Gastroesophageal sphincter (tissue), 4 donors: Measurements from ENCODE around the gene SLC66A2. TPM values are rescaled to one million over a fixed set of nuclear protein-coding genes. Genes with fewer than 3 reads are reported as not detected.

ENCODE experiments used
- ATAC-seq: fragments of 150-250 bp; one replicate; pipeline ENCODE4 v1.9.1; 2016; ENCODE audit warnings: mild to moderate bottlenecking, moderate library complexity
- H3K27ac ChIP-seq, 4 donors: fragments of 200-600 bp; sonication (generic) in 3 of 4; 1 replicate in 3 of 4; 2 replicates in 1 of 4; pipeline ENCODE4 v1.5.1; 2016 to 2019
- H3K27me3 ChIP-seq: fragments of 200-600 bp; sonication (generic); one replicate; pipeline ENCODE4 v1.5.1; 2019
- H3K36me3 ChIP-seq, 2 donors: fragments of 200-600 bp; sonication (generic); one replicate each; pipeline ENCODE4 v1.5.1; 2019; ENCODE audit warnings: control low read depth in 1 of 2
- H3K4me1 ChIP-seq, 3 donors: fragments of 200-600 bp; sonication (generic); 1 replicate in 2 of 3; 2 replicates in 1 of 3; pipeline ENCODE4 v1.5.1; 2016 to 2019; ENCODE audit warnings: control low read depth in 2 of 3
- H3K4me3 ChIP-seq, 2 donors: fragments of 200-600 bp; sonication (generic); one replicate each; pipeline ENCODE4 v1.5.1; 2019; ENCODE audit warnings: mild to moderate bottlenecking in 1 of 2, moderate library complexity in 1 of 2
- H3K9me3 ChIP-seq, 3 donors: fragments of 200-600 bp; sonication (generic); one replicate each; pipeline ENCODE4 v1.5.1; 2017 to 2019; ENCODE audit warnings: control low read depth in 2 of 3
- CTCF ChIP-seq, 4 experiments: fragments of 200-600 bp in 2 of 4; fragments of 450-650 bp in 2 of 4; sonication (generic) in 1 of 4; IDR thresholded peaks; one replicate each; pipeline ENCODE4 v1.5.1; 2017 to 2019; ENCODE audit warnings: antibody characterized with exemption in 4 of 4, mild to moderate bottlenecking in 2 of 4, moderate library complexity in 2 of 4
- EP300 ChIP-seq: sonication (generic); formaldehyde crosslinking; IDR thresholded peaks from one replicate; pipeline ENCODE4 v1.6.1; 2017; ENCODE audit warnings: antibody characterized with exemption, mild to moderate bottlenecking
- POLR2A ChIP-seq, 2 donors: fragments of 450-650 bp; IDR thresholded peaks; one replicate each; pipeline ENCODE4 v1.6.1; 2017; ENCODE audit warnings: antibody characterized with exemption in 2 of 2, mild to moderate bottlenecking in 2 of 2, moderate library complexity in 1 of 2
- POLR2AphosphoS5 ChIP-seq: sonication (generic); formaldehyde crosslinking; IDR thresholded peaks from one replicate; pipeline ENCODE4 v1.6.1; 2017; ENCODE audit warnings: antibody characterized with exemption
- WGBS, 2 donors: methylation state at CpG; one replicate each; pipeline ENCODE4 v1.1.5; 2018; ENCODE audit warnings: low coverage in 1 of 2; 5-methylcytosine and 5-hydroxymethylcytosine counted together
- total RNA-seq, 4 donors: library from RNA; depleted of rRNA; stranded (reverse); fragments of >200 nt; gene quantifications; one replicate each; pipeline ENCODE4 v1.1.0, GENCODE V29; 2016

The SLC66A2 gene
- total RNA-seq, 4 donors from 2014 or later, result 32.2 to 42.6 (median 35.6) TPM

GRCh38 chr18:79888016-79888415, 63.4 kb downstream of the SLC66A2 start:
- peaks cover 0 to 53% (median 3%) of the 10 kb centered on the region in 3 donors for H3K9me3 ChIP-seq
- no peak for ATAC-seq
- no peaks in the 10 kb centered on the region for H3K4me1 ChIP-seq
- H3K27ac ChIP-seq, result no peak overlapping the region
- TF ChIP-seq POLR2AphosphoS5 (no peak), POLR2A (IDR thresholded peaks at IDR 0.05) (no peak)
- H3K4me3 ChIP-seq, result no peak overlapping the region
- peaks cover 13% of the 10 kb centered on the region for H3K27me3 ChIP-seq
- 88 to 100% methylated on average over 1 to 9 of the region's 16 CpGs for whole genome bisulfite sequencing, 2 donors
- H3K36me3 ChIP-seq, result no peaks in the 10 kb centered on the region

GRCh38 chr18:79887181-79888000, 64.1 kb downstream of the SLC66A2 start:
- Histone ChIP-seq H3K4me1 (no peaks in the 10 kb centered on the region), H3K27me3 (peaks cover 13% of the 10 kb centered on the region), H3K9me3 (peaks cover 0 to 50% (median 3%) of the 10 kb centered on the region in 3 donors), H3K4me3 (no peak overlapping the region), H3K36me3 (no peaks in the 10 kb centered on the region), H3K27ac (no peak overlapping the region)
- ATAC-seq, result no peak
- WGBS, 2 donors, result 90 to 91% methylated on average over 5 to 13 of the region's 30 CpGs
- TF ChIP-seq POLR2A (IDR thresholded peaks at IDR 0.05) (no peak), EP300 (no peak), CTCF (IDR thresholded peaks at IDR 0.05) (no peak), POLR2AphosphoS5 (no peak)

GRCh38 chr18:79884963-79885728, 66.3 kb downstream of the SLC66A2 start:
- Histone ChIP-seq H3K4me1 (no peaks in the 10 kb centered on the region), H3K4me3 (no peak overlapping the region), H3K9me3 (peaks cover 0 to 27% (median 0%) of the 10 kb centered on the region in 3 donors), H3K27me3 (peaks cover 13% of the 10 kb centered on the region), H3K36me3 (no peaks in the 10 kb centered on the region), H3K27ac (no peak overlapping the region)
- no peak for TF ChIP-seq POLR2AphosphoS5
- ATAC-seq, result no peak
- WGBS, 2 donors, result 81 to 91% methylated on average over 3 to 4 of the region's 25 CpGs

GRCh38 chr18:79884294-79884962, 67.0 kb downstream of the SLC66A2 start:
- no peak overlapping the region for H3K27ac ChIP-seq
- H3K4me3 ChIP-seq, result no peak overlapping the region

More at GRCh38 chr18:79884294-79884962, 67.0 kb downstream of the SLC66A2 start:
- peaks cover 13% of the 10 kb centered on the region for H3K27me3 ChIP-seq
- no peaks in the 10 kb centered on the region for H3K36me3 ChIP-seq
- TF ChIP-seq POLR2A (IDR thresholded peaks at IDR 0.05), result no peak
- TF ChIP-seq CTCF (IDR thresholded peaks at IDR 0.05), result no peak
- TF ChIP-seq EP300, result no peak
- TF ChIP-seq POLR2AphosphoS5, result no peak
- peaks cover 0 to 20% (median 0%) of the 10 kb centered on the region in 3 donors for H3K9me3 ChIP-seq
- no peaks in the 10 kb centered on the region for H3K4me1 ChIP-seq
- no CpG with 5 or more reads among the region's 29 CpGs for WGBS, 2 donors
- ATAC-seq, result no peak
